Esophagus (tissue), 2 donors: ENCODE data around the gene TRERF1. TPM values are rescaled to one million over a fixed set of nuclear protein-coding genes. Genes with fewer than 3 reads are reported as not detected.

ENCODE experiments used
- H3K27ac ChIP-seq, 2 donors: one replicate each; pipeline ENCODE4 v1.5.1; 2013; ENCODE audit warnings: low read depth in 2 of 2, mild to moderate bottlenecking in 2 of 2, inconsistent platforms in 1 of 2, low read length in 1 of 2, moderate library complexity in 1 of 2
- H3K27me3 ChIP-seq, 2 donors: one replicate each; pipeline ENCODE4 v1.6.1; 2013; ENCODE audit warnings: low read length in 2 of 2, control low read depth in 1 of 2, mild to moderate bottlenecking in 1 of 2; ENCODE audit not compliant: insufficient read depth in 2 of 2, control insufficient read depth in 1 of 2
- H3K36me3 ChIP-seq, 2 donors: one replicate each; pipeline ENCODE4 v1.6.1; 2013; ENCODE audit warnings: low read length in 1 of 2; ENCODE audit not compliant: control insufficient read depth in 2 of 2, insufficient read depth in 2 of 2
- H3K4me1 ChIP-seq, 2 donors: one replicate each; pipeline ENCODE4 v1.6.1; 2013; ENCODE audit warnings: low read length in 1 of 2; ENCODE audit not compliant: control insufficient read depth in 2 of 2, insufficient read depth in 2 of 2
- H3K4me3 ChIP-seq, 2 donors: one replicate each; pipeline ENCODE4 v1.5.1; 2013; ENCODE audit warnings: low read length in 2 of 2, mild to moderate bottlenecking in 2 of 2, low read depth in 1 of 2, moderate library complexity in 1 of 2
- H3K9me3 ChIP-seq, 2 donors: one replicate each; pipeline ENCODE4 v1.6.1; 2013; ENCODE audit warnings: mild to moderate bottlenecking in 2 of 2, low read depth in 1 of 2, low read length in 1 of 2, moderate library complexity in 1 of 2; ENCODE audit not compliant: control insufficient read depth in 2 of 2, insufficient read depth in 1 of 2
- WGBS, 2 donors: extraction: QIAGEN DNeasy Blood & Tissue Kit; methylation state at CpG; one replicate each; pipeline ENCODE4 v1.1.7; 2013; 5-methylcytosine and 5-hydroxymethylcytosine counted together
- polyA plus RNA-seq, 2 donors: library from polyadenylated mRNA; stranded (reverse); fragments of 200-250 nt; gene quantifications; one replicate each; pipeline ENCODE4 v1.2.3, GENCODE V29; 2013
- donor health status: healthy with polysubstance abuse.
- donor health status: Bipolar disorder and iron deficiency.

TRERF1 gene
- polyA plus RNA-seq, 2 donors: 4.6 to 8.1 TPM

DNA sequence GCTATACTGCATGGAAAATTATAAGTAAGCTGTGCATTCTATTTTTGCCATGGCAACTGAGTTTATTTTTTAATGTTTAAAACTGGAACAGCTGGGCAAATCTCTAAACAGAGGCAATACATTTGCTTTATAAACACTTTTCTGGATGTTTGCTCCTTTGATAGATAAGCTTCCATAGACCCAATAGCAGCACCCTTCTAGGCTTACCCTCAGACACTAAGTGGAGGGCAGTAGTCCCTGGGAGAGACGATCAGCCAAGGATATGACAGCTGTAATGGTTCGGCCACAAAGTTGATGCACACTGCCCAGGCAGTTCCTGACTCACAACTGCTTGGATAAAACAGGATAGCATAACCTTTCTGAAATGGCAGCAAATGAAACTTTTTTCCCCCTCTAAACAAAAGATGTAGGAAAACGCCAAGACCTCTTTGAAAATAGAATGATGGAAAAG lies 225.5 kb downstream of the TRERF1 start:
- H3K9me3 ChIP-seq: no peaks in the 10 kb centered on the region
- H3K27me3 ChIP-seq: no peaks in the 10 kb centered on the region
- peaks cover 0 to 9% of the 10 kb centered on the region in 2 donors for H3K4me1 ChIP-seq
- 25 to 39% methylated on average over 3 of the region's 3 CpGs for WGBS, 2 donors
- peak overlapping the region; percentile 79 to 85 for H3K27ac ChIP-seq
- H3K36me3 ChIP-seq: peaks cover 0 to 7% of the 10 kb centered on the region in 2 donors
- H3K4me3 ChIP-seq: no peak overlapping the region

DNA sequence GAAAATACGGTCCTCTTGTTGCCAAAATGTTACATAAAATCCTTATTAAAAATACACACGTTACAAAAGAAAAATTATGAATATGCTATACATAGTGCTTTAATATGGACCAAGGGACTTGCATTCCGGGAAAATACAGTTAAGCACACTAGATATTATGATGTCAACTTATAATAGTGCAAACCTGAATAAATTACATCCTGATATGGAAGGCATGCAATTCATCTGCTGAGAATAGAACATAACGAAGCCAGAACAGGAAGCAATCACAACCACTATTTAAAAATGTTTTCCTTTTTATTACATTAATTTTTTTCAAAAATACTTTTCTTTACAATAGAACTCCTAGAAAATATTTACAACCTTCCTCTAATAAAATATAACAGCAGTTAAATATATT lies 226.3 kb downstream of the TRERF1 start:
- Histone ChIP-seq H3K27me3 (no peaks in the 10 kb centered on the region), H3K27ac (no peak overlapping the region), H3K4me3 (no peak overlapping the region), H3K4me1 (peaks cover 0 to 9% of the 10 kb centered on the region in 2 donors), H3K36me3 (peaks cover 0 to 7% of the 10 kb centered on the region in 2 donors), H3K9me3 (no peaks in the 10 kb centered on the region)
- WGBS, 2 donors: 58 to 59% methylated on average over 4 of the region's 4 CpGs

DNA sequence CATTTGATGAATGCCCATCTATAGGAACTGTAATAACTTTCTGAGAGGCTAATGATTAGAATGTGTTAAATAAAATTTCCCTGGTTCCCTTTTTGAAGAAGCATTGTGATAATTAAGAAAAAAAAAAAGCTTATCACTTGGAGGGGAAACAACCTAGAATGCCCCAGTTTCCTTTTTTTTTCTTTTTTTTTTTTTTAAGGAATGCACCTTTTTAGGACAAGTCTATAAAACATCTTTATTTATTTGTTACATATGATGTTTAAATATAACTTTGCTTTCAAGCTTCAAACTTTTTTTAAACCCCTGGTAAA lies 226.7 kb downstream of the TRERF1 start:
- no peaks in the 10 kb centered on the region for H3K27me3 ChIP-seq
- no peak overlapping the region for H3K27ac ChIP-seq
- H3K9me3 ChIP-seq: no peaks in the 10 kb centered on the region
- no peak overlapping the region for H3K4me3 ChIP-seq
- H3K4me1 ChIP-seq: peaks cover 0 to 9% of the 10 kb centered on the region in 2 donors
- H3K36me3 ChIP-seq: peaks cover 0 to 7% of the 10 kb centered on the region in 2 donors

DNA sequence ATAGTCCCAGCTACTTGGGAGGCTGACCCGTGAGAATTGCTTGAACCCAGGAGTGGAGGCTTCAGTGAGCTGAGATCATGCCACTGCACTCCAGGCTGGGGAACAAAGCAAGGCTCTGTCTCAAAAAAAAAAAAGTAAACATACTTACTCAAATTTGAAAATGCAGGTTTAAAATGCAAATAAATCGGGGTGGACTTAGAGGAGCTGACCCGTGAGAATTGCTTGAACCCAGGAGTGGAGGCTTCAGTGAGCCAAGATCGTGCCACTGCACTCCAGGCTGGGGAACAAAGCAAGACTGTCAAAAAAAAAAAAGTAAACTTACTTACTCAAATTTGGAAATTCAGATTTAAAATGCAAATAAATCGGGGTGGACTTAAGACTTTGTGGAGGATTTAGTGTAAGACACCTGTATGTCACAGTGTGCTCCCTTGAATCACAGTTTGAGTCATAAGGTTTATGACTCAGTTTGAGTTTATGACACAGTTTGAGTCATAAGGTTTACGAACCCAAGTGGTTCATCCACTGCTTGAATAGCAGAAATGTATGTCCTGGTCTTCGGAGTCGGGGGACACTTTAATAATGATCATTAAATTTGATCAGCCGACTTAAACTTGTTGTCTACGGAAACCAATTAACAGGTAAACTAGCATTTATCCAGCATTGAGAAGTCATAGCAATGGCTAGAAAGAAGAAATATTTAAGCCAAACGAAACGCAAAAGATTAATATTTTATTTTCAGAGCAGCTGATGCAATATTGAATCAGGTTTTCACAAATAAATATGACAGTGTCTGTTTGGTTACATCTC lies 227.3 kb downstream of the TRERF1 start:
- no peak overlapping the region for H3K4me3 ChIP-seq
- peaks cover 0 to 7% of the 10 kb centered on the region in 2 donors for H3K36me3 ChIP-seq
- peaks cover 0 to 9% of the 10 kb centered on the region in 2 donors for H3K4me1 ChIP-seq
- H3K9me3 ChIP-seq: no peaks in the 10 kb centered on the region
- 36 to 59% methylated on average over 12 of the region's 12 CpGs for WGBS, 2 donors
- no peaks in the 10 kb centered on the region for H3K27me3 ChIP-seq
- H3K27ac ChIP-seq: peak overlapping the region; percentile 58 to 84

DNA sequence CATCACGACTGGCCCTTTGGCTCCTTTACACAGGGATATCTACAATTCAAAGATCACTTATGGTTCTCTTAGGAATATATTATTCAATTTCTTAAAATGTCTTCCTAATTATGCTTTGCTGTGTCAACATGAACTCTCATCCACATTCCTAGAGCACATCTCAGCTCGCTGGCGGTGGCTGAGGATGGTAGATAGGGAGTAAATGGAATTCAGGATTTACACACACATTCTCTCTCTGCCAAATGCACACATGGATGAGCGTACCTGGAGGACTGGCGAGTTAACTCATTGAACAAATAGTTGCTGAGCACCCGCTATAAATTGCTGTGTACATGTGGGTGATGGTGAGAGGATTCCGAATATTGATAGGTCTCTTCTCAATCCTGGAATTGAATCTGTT lies 229.3 kb downstream of the TRERF1 start:
- WGBS, 2 donors: 74 to 84% methylated on average over 7 of the region's 7 CpGs
- H3K27me3 ChIP-seq: no peaks in the 10 kb centered on the region
- peak overlapping the region in 1 of 2 donors; percentile 37 for H3K27ac ChIP-seq
- H3K36me3 ChIP-seq: no peaks in the 10 kb centered on the region
- no peak overlapping the region for H3K4me3 ChIP-seq
- peaks cover 0 to 6% of the 10 kb centered on the region in 2 donors for H3K4me1 ChIP-seq
- no peaks in the 10 kb centered on the region for H3K9me3 ChIP-seq

DNA sequence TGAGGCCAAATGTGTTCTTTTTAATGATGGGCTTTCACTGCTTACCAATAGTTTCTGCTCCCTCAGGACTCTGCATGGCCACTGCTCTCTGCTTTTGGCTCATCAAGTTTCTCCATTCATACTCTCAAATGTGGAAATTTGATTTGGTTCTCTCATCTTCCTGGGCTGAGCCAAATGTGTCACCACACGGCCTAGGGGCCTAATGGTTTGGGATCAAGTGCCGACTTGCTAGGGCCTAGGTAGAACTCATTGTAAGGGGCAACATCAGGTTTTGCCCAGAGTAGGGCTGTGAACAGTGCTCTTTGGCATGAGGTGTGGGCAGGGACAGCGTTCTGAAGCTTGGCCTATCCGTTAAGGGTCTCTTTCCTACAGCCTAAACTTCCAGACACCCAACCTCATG lies 230.2 kb downstream of the TRERF1 start:
- H3K9me3 ChIP-seq: no peaks in the 10 kb centered on the region
- no peaks in the 10 kb centered on the region for H3K27me3 ChIP-seq
- H3K27ac ChIP-seq: peak overlapping the region; percentile 47 to 50
- H3K4me1 ChIP-seq: peaks cover 0 to 7% of the 10 kb centered on the region in 2 donors
- H3K4me3 ChIP-seq: no peak overlapping the region
- WGBS, 2 donors: 56 to 68% methylated on average over 4 of the region's 4 CpGs
- H3K36me3 ChIP-seq: peaks cover 0 to under 1% of the 10 kb centered on the region in 2 donors

DNA sequence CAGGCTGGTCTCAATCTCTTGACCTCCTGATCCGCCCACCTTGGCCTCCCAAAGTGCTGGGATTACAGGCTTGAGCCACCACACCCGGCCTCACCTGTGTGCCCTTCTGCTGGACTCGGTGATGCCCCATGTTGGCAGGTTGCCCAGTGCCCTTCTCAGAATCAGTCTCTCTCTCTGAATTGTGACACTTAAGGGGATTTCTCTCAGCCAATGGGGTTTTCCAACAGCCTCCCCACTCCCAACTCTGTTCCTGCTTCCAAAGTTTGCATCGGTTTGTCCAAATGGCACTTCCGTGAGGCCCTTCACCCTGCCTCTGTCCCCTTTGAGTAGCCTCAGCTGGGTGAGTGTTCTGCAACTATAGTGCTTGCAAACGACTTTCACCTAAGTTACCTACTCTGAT lies 230.9 kb downstream of the TRERF1 start:
- Histone ChIP-seq H3K4me1 (peaks cover 0 to 9% of the 10 kb centered on the region in 2 donors), H3K9me3 (no peaks in the 10 kb centered on the region), H3K27me3 (no peaks in the 10 kb centered on the region), H3K36me3 (peaks cover 0 to 3% of the 10 kb centered on the region in 2 donors), H3K27ac (peak overlapping the region; percentile 21 to 33), H3K4me3 (no peak overlapping the region)
- 69 to 71% methylated on average over 6 of the region's 6 CpGs for WGBS, 2 donors

DNA sequence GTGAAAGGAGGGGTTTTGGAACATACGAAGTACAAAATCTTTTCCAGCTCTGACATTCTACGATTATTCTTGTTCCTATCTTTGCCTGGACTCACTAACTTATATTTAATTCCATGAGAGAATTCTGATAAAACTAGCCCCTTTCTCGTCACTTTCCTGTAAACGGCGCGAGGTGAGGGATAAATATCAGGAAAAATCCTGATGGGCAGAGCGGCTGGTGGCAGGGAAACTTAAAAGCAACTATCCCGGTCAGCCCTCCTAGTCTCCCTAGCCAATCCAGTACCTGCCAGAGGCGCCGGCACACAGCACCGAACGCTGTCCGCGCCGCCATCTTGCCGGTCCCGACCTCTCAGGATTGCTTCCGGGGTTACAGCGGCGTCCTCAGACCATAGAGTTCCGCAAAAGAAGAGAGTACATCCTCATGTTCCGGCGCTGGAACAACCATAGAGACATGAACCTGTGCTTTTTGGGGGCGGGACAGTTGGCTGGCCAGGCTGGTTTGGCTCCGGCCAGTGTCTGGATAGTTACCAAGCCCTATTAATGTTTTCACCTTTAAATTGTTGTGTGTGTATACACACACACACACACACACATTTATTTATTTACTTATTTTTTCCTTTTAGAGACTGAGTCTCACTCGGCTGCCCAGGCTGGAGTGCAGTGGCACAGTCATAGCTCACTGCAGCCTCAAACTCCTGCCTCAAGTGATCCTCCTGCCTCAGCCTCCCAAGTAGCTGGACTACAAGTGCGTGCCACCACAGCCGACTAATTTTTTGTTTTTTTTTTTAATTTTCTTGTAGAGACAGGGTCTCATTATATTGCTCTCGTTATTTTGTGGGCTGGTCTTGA lies 234.0 kb downstream of the TRERF1 start, which contains the start of gene MRPS10:
Gene MRPS10 (minus strand): TSS at position 343 of the 849 bp plus-strand sequence. CDS start 12 bp downstream, at position 331.
- Histone ChIP-seq H3K27ac (peak within 1 kb of the TSS; percentile 86 to 91), H3K9me3 (no peaks in the 10 kb centered on the region), H3K4me1 (peaks cover 0 to 9% of the 10 kb centered on the region in 2 donors), H3K27me3 (no peaks in the 10 kb centered on the region), H3K36me3 (peaks cover 0 to 3% of the 10 kb centered on the region in 2 donors), H3K4me3 (peak within 1 kb of the TSS; percentile 61 to 94)
- 10 to 11% methylated on average over 29 of the region's 29 CpGs for WGBS, 2 donors

DNA sequence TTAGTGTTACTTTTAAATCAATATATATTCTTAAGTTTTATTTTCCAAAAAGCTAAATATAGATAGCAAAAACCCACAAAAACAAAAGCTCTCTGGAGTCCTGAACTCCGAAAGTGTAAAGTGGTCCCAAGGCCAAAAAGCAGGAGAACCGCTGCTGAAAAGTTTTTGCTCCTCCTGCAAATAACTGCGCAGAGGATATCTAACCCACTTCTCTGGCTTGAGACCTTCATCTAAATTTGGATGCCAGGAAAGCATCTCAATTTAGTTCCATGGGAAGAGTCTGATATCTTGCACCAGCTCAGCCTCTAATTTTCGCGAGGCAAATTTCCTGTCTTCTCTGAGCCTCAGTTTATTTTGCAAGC lies 234.6 kb downstream of the TRERF1 start:
- Histone ChIP-seq H3K4me3 (peak overlapping the region; percentile 61 to 94), H3K36me3 (peaks cover 0 to 3% of the 10 kb centered on the region in 2 donors), H3K9me3 (no peaks in the 10 kb centered on the region), H3K27ac (peak overlapping the region in 1 of 2 donors; percentile 86), H3K4me1 (peaks cover 0 to 9% of the 10 kb centered on the region in 2 donors), H3K27me3 (no peaks in the 10 kb centered on the region)
- WGBS, 2 donors: 2 to 3% methylated on average over 5 of the region's 5 CpGs
